ENCODE data around the gene TBX5. TPM values are rescaled to one million over a fixed set of nuclear protein-coding genes. Genes with fewer than 3 reads are reported as not detected.

TBX5 gene
- total and polyA plus RNA-seq, 5 donors, result 97.3 to 275 (median 186) TPM

DNA sequence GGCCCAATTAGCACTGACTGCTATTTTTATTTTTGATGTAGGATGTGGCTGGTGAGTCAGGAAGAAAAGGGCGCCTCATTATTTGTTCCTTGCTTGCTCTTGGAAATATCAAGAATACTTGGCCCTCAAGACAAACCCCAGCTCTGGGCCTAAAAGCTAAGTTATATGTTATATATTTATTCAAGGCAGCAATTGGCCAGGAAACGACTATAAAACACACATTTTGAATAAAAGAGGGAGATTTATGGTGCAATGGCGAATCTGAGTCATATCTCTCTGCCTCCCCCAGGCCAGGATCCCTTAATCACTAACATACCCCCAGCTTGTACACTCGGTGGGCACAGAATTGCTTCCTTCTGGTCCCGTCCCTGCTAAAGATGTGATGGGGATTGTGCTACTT, 63.3 kb downstream of the TBX5 start:
- Histone ChIP-seq H3K27me3 (ENCODE audit: control insufficient read depth, insufficient read depth) (no peaks in the 10 kb centered on the region), H3K4me1 (ENCODE audit: control insufficient read depth, insufficient read depth, low read length) (no peaks in the 10 kb centered on the region), H3K27ac (ENCODE audit: low read length) (no peak overlapping the region), H3K9me3 (ENCODE audit: control insufficient read depth, low read length) (no peaks in the 10 kb centered on the region), H3K4me3 (ENCODE audit: low read length) (no peak overlapping the region)
- ATAC-seq (no peak), DNase-seq (no peak)
- intact Hi-C loops (cut with DNase I), result loop anchor here in 1 of 4 donors (10.0 kb wide), 1 partner anchor 98 kb away; no protein-coding TSS in a partner anchor
- 77% methylated on average over 5 of the region's 5 CpGs for WGBS

DNA sequence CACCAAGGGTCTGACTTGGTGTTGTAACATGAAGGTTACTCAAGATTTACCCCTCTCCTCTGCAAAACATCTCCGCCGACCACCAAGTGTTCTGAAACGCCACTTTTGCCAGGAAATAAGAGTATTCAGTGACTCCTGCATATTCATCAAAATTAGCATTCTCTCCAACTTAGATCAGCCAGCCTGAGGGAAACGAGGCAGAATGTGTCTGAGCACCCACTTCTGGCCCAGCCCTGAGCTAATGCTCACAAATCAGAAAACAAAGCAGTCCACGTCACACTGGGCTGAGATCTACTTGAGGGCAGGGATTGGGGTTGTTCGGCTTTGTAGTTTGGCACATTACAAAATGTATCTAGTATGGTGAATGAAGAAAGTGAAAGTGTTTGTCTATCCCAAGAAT, 64.3 kb downstream of the TBX5 start:
- no peak overlapping the region for H3K27ac ChIP-seq (ENCODE audit: low read length)
- 80% methylated on average over 6 of the region's 6 CpGs for WGBS
- no peak for DNase-seq
- intact Hi-C loops (cut with DNase I), result loop anchor here in 1 of 4 donors (10.0 kb wide), 1 partner anchor 97 kb away; no protein-coding TSS in a partner anchor
- no peaks in the 10 kb centered on the region for H3K27me3 ChIP-seq (ENCODE audit: control insufficient read depth, insufficient read depth)
- ATAC-seq, result no peak
- H3K4me1 ChIP-seq (ENCODE audit: control insufficient read depth, insufficient read depth, low read length), result no peaks in the 10 kb centered on the region
- H3K9me3 ChIP-seq (ENCODE audit: control insufficient read depth, low read length), result no peaks in the 10 kb centered on the region
- H3K4me3 ChIP-seq (ENCODE audit: low read length), result no peak overlapping the region

DNA sequence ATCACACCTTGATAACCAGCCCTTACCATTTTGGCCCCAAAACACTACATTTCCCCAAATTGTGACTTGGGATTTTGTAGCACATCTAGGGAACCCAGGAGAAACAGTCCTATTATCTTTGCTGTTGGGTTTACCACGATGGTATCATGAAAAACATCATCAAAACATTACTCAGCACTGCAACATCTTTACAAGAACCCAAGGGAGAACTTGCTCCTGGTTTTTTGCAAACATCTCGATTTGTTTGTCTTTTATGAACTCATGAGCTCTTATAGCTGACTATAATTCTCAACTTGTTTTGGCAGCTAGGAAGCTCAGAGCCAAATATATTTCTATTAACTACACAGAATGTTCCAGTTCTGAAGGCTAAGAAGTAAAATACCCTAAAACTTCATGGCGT, 65.7 kb downstream of the TBX5 start:
- Histone ChIP-seq H3K4me1 (ENCODE audit: control insufficient read depth, insufficient read depth, low read length) (peaks cover 4% of the 10 kb centered on the region), H3K27ac (ENCODE audit: low read length) (no peak overlapping the region), H3K9me3 (ENCODE audit: control insufficient read depth, low read length) (no peaks in the 10 kb centered on the region), H3K4me3 (ENCODE audit: low read length) (no peak overlapping the region), H3K27me3 (ENCODE audit: control insufficient read depth, insufficient read depth) (no peaks in the 10 kb centered on the region)
- DNase-seq (no peak), ATAC-seq (no peak)
- intact Hi-C loops (cut with DNase I), result loop anchor here in 1 of 4 donors (10.0 kb wide), 1 partner anchor 95 kb away; no protein-coding TSS in a partner anchor
- WGBS, result 76% methylated on average over 3 of the region's 3 CpGs

DNA sequence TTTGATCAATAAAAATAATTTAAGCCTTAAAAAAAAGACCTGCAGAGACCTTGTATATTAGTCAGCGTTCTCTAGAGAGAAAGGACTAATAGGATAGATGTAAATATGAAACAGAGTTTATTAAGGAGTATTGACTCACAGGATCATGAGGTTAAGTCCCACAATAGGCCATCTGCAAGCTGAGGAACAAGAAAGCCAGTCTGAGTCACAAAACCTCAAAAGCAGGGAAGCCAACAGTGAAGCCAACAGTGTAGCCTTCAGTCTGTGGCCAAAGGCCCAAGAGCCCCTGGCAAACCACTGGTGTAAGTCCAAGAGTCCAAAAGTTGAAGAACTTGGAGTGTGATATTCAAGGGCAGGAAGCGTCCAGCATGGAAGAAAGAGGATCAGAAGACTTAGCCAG, 66.3 kb downstream of the TBX5 start:
- Histone ChIP-seq H3K4me3 (ENCODE audit: low read length) (no peak overlapping the region), H3K27me3 (ENCODE audit: control insufficient read depth, insufficient read depth) (no peaks in the 10 kb centered on the region), H3K9me3 (ENCODE audit: control insufficient read depth, low read length) (no peaks in the 10 kb centered on the region), H3K4me1 (ENCODE audit: control insufficient read depth, insufficient read depth, low read length) (peaks cover 4% of the 10 kb centered on the region), H3K27ac (ENCODE audit: low read length) (no peak overlapping the region)
- ATAC-seq, result no peak
- WGBS, result 82% methylated on average over 2 of the region's 2 CpGs
- DNase-seq, result no peak
- intact Hi-C loops (cut with DNase I), result loop anchor here in 1 of 4 donors (10.0 kb wide), 1 partner anchor 95 kb away; no protein-coding TSS in a partner anchor

DNA sequence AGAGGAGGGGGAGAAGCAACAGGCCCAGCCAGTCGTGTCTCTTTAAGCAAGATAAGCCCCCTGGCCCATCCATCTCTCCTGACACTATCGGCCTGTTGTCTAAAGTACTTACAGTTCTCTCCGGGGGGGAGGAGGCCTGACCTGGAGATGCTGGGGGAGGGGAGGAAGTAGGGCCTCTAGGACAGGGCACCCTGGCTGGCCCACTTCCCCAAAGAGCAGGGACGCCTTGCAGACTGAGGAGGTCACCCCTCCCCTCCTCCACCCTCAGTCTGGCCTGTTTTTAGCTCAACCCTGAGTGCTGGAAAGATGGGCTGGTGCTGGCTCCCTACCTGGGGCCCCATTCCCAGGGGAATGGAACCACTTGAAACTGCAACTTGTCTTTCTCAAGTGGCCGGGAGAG, 70.3 kb downstream of the TBX5 start:
- Histone ChIP-seq H3K27ac (ENCODE audit: low read length) (no peak overlapping the region), H3K4me3 (ENCODE audit: low read length) (no peak overlapping the region), H3K9me3 (ENCODE audit: control insufficient read depth, low read length) (no peaks in the 10 kb centered on the region), H3K4me1 (ENCODE audit: control insufficient read depth, insufficient read depth, low read length) (peaks cover 4% of the 10 kb centered on the region), H3K27me3 (ENCODE audit: control insufficient read depth, insufficient read depth) (no peaks in the 10 kb centered on the region)
- peak; percentile 49 to 64 for ATAC-seq
- 18% methylated on average over 5 of the region's 5 CpGs for WGBS
- intact Hi-C loops (cut with DNase I), result no loop called here
- DNase-seq, result no peak

DNA sequence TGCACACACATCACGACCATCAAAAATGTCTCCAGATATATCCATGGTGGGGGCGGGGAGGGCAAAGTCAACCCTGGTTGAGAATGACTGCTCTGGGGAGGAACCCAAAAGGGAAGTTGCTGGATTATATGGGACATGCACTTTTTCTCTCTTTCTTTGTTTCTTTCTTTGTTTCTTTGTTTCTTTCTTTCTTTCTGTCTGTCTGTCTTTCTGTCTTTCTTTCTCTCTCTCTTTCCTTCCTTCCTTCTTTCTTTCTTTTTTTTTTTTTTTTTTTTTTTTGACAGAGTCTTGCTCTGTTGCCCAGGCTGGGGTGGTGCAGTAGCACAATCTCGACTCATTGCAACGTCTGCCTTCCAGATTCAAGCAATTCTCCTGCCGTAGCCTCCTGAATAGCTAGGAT, 71.5 kb downstream of the TBX5 start:
- ATAC-seq (no peak), DNase-seq (no peak)
- no peaks in the 10 kb centered on the region for H3K9me3 ChIP-seq (ENCODE audit: control insufficient read depth, low read length)
- no peaks in the 10 kb centered on the region for H3K27me3 ChIP-seq (ENCODE audit: control insufficient read depth, insufficient read depth)
- WGBS, result 86% methylated on average over 5 of the region's 5 CpGs
- H3K4me1 ChIP-seq (ENCODE audit: control insufficient read depth, insufficient read depth, low read length), result peaks cover 4% of the 10 kb centered on the region
- H3K4me3 ChIP-seq (ENCODE audit: low read length), result no peak overlapping the region
- H3K27ac ChIP-seq (ENCODE audit: low read length), result no peak overlapping the region
- intact Hi-C loops (cut with DNase I), result no loop called here

DNA sequence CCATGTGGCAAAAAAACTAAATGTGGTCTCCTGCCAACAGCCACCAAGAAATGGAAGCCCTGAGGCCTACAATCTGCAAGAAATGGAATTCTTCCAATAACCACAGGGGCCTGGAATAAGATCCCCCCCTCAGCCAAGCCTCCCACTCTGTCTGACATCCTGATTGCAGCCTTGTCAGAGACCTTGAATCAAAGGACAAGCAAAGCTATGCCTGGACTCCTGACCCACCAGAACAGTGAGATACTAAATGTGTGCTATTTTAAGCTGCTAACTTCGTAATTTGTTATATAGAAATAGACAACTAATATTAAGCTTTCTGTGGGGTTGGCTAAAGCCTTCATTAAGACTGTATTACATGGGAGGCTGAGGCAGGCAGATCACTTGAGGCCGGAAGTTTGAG, 77.7 kb downstream of the TBX5 start:
- H3K4me1 ChIP-seq (ENCODE audit: control insufficient read depth, insufficient read depth, low read length), result no peaks in the 10 kb centered on the region
- intact Hi-C loops (cut with DNase I), result no loop called here
- no peaks in the 10 kb centered on the region for H3K9me3 ChIP-seq (ENCODE audit: control insufficient read depth, low read length)
- H3K4me3 ChIP-seq (ENCODE audit: low read length), result no peak overlapping the region
- DNase-seq (no peak), ATAC-seq (no peak)
- WGBS, result 60% methylated on average over 2 of the region's 2 CpGs
- H3K27me3 ChIP-seq (ENCODE audit: control insufficient read depth, insufficient read depth), result no peaks in the 10 kb centered on the region
- no peak overlapping the region for H3K27ac ChIP-seq (ENCODE audit: low read length)

DNA sequence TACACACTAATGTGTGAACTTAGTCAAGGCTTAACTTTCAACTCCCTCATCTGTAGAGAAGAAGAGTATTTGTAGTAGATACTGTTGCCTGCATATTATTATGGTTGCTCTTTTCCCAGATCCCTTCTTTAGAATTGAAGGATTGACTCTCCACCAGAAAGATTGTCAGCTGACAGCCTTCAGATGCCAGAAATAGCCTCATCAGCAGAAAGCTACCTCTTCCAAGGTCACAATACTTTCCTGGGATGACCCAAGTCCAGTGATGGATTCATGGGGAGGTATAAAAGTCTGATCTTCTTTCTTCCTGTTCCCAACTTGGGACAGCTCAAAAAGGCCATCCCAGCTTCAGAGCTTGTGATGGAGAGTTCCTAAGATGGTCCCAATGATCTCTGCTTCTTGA, 78.2 kb downstream of the TBX5 start:
- H3K4me1 ChIP-seq (ENCODE audit: control insufficient read depth, insufficient read depth, low read length), result no peaks in the 10 kb centered on the region
- DNase-seq, result no peak
- H3K27me3 ChIP-seq (ENCODE audit: control insufficient read depth, insufficient read depth), result no peaks in the 10 kb centered on the region
- no peak for ATAC-seq
- intact Hi-C loops (cut with DNase I), result no loop called here
- no peak overlapping the region for H3K4me3 ChIP-seq (ENCODE audit: low read length)
- no peak overlapping the region for H3K27ac ChIP-seq (ENCODE audit: low read length)
- H3K9me3 ChIP-seq (ENCODE audit: control insufficient read depth, low read length), result no peaks in the 10 kb centered on the region

DNA sequence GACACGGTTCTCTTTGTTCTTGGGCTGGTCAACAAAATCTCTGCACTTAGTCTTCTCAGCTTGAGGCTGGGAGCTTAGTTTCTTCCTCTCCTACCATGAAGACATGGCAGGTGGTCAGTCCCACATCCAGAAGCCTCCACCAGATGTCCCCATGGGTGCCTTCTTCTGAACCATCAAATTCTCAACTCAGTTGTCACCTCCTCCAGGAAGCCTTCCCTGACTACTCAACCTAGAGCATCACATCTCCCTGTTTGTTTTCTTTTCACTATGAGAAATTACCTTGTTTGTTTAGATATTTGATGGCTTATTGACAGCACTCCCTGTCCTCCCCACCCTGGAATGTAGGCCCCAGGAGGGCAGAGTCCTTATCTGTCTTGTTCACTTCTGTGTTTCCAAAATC, 84.4 kb downstream of the TBX5 start:
- no peak for ATAC-seq
- WGBS, result 73% methylated on average over 1 of the region's 1 CpG
- intact Hi-C loops (cut with DNase I), result no loop called here

DNA sequence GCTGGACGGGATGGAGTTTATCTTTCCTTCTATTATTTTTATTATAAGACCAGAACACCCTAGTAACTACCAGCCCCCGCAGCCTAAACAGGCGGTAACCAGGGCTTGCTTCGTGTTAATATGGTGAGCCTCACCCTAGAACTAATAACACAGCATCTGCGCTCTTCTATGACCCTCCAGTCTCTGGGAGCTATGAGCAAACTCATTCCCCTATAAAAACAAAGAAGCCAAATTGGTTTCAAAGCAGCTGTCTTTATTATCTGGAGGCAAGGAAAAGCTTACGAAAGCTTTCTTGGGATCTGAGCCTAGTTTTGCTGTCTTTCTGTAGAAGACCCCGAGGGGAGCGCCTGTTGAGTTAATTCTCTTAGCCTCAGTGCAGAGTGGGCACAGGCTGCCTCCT, 85.0 kb downstream of the TBX5 start:
- H3K27ac ChIP-seq (ENCODE audit: low read length), result peak overlapping the region; percentile 2
- intact Hi-C loops (cut with DNase I), result no loop called here
- H3K4me3 ChIP-seq (ENCODE audit: low read length), result no peak overlapping the region
- H3K9me3 ChIP-seq (ENCODE audit: control insufficient read depth, low read length), result no peaks in the 10 kb centered on the region
- ATAC-seq (peak; percentile 24 to 38), DNase-seq (no peak)
- H3K27me3 ChIP-seq (ENCODE audit: control insufficient read depth, insufficient read depth), result no peaks in the 10 kb centered on the region
- H3K4me1 ChIP-seq (ENCODE audit: control insufficient read depth, insufficient read depth, low read length), result no peaks in the 10 kb centered on the region
- WGBS, result 55% methylated on average over 8 of the region's 8 CpGs

More for the DNA sequence above, 84.4 kb downstream of the TBX5 start:
- no peak overlapping the region for H3K27ac ChIP-seq (ENCODE audit: low read length)
- DNase-seq, result no peak
- H3K4me3 ChIP-seq (ENCODE audit: low read length), result no peak overlapping the region
- H3K9me3 ChIP-seq (ENCODE audit: control insufficient read depth, low read length), result no peaks in the 10 kb centered on the region
- no peaks in the 10 kb centered on the region for H3K4me1 ChIP-seq (ENCODE audit: control insufficient read depth, insufficient read depth, low read length)
- H3K27me3 ChIP-seq (ENCODE audit: control insufficient read depth, insufficient read depth), result no peaks in the 10 kb centered on the region

DNA sequence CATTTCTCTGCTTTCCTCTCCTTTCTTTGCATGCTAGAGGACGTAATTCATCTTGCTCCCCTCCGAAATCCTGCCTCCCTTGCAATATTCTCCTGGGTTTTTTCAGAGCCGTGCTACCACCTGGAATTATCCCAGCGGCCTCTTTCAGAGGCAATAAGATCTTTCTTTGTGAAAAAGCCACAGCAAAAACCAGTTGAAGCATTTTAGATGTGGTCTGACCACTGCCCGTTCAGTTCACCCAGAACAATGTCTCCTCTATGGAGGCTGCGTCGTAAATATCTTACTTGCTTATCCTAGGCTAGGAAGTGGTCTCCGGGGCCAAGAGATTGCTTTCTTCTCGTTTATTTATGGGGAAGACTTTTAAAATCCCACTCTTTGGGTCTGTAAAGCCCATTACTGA, 85.8 kb downstream of the TBX5 start:
- Histone ChIP-seq H3K27ac (ENCODE audit: low read length) (no peak overlapping the region), H3K4me1 (ENCODE audit: control insufficient read depth, insufficient read depth, low read length) (peaks cover 2% of the 10 kb centered on the region), H3K27me3 (ENCODE audit: control insufficient read depth, insufficient read depth) (no peaks in the 10 kb centered on the region), H3K9me3 (ENCODE audit: control insufficient read depth, low read length) (no peaks in the 10 kb centered on the region), H3K4me3 (ENCODE audit: low read length) (no peak overlapping the region)
- intact Hi-C loops (cut with DNase I), result no loop called here
- ATAC-seq (no peak), DNase-seq (no peak)
- 56% methylated on average over 9 of the region's 9 CpGs for WGBS

DNA sequence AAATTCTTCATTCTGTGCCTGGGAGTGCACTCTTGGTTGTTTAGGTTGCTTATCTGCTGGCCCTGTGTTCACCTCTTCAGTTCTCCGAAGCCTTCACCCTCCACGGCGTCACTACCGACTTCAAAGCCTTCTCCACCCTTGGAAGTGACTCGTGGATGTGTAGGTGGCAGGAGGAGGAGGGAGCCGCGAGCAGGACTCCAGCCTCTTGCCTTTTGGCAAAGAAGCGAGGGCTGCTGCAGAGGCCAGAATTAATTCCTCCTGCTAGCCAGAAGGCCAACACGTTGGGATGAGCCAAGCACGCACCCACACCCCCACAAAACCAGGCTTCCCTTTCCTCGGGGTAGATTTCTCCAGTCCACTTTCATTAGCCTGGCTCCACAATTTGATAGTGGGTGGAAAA, 86.5 kb downstream of the TBX5 start:
- peaks cover 4% of the 10 kb centered on the region for H3K4me1 ChIP-seq (ENCODE audit: control insufficient read depth, insufficient read depth, low read length)
- no peak overlapping the region for H3K27ac ChIP-seq (ENCODE audit: low read length)
- no peak overlapping the region for H3K4me3 ChIP-seq (ENCODE audit: low read length)
- no peaks in the 10 kb centered on the region for H3K27me3 ChIP-seq (ENCODE audit: control insufficient read depth, insufficient read depth)
- WGBS, result 29% methylated on average over 11 of the region's 11 CpGs
- peak; percentile 42 to 75 (median 74) for DNase-seq
- peak; percentile 53 to 63 for ATAC-seq
- no peaks in the 10 kb centered on the region for H3K9me3 ChIP-seq (ENCODE audit: control insufficient read depth, low read length)
- intact Hi-C loops (cut with DNase I), result no loop called here

Measured in right cardiac atrium (tissue), 5 donors.